ENCODE measurements around the gene ANGPTL8. TPM values are rescaled to one million over a fixed set of nuclear protein-coding genes. Genes with fewer than 3 reads are reported as not detected.

The ANGPTL8 gene
- total and polyA plus RNA-seq, 2 of the 13 experiments (the other 11 are each of a cell fraction or from before 2014, with no cell fraction given): 27.3 to 243 TPM

- TF ChIP-seq DPF2 (CRISPR knock-in tag; IDR thresholded peaks at IDR 0.05; ENCODE audit: borderline replicate concordance, low read depth) (peak; percentile 97), ZBTB37 (CRISPR knock-in tag; IDR thresholded peaks at IDR 0.05) (0 out of 2 replicates have a peak, but pooled peaks have one; percentile 38), THYN1 (CRISPR knock-in tag; IDR thresholded peaks at IDR 0.05; ENCODE audit: borderline replicate concordance, low read depth) (0 out of 2 replicates have a peak, but pooled peaks have one; percentile 25), ZFP41 (CRISPR knock-in tag; IDR thresholded peaks at IDR 0.05; ENCODE audit: borderline replicate concordance) (peak; percentile 94), THAP9 (CRISPR knock-in tag; IDR thresholded peaks at IDR 0.05; ENCODE audit: borderline replicate concordance) (peak; percentile 67; the same call in 1 of the 2 replicates), AHR (CRISPR knock-in tag; IDR thresholded peaks at IDR 0.05) (peak; percentile 55; the same call in 1 of the 2 replicates), ZNF441 (CRISPR knock-in tag; IDR thresholded peaks at IDR 0.05; ENCODE audit: borderline replicate concordance) (peak; percentile 89), ZBTB42 (CRISPR knock-in tag; IDR thresholded peaks at IDR 0.05) (no peak), UBTF (CRISPR knock-in tag; IDR thresholded peaks at IDR 0.05) (peak; percentile 82), ZFP36L1 (CRISPR knock-in tag; IDR thresholded peaks at IDR 0.05) (peak; percentile 98), KAT8 (CRISPR knock-in tag; IDR thresholded peaks at IDR 0.05) (peak; percentile 87), ZNF44 (CRISPR knock-in tag; IDR thresholded peaks at IDR 0.05) (peak; percentile 88; the same call in 1 of the 2 replicates), MYNN (CRISPR knock-in tag; IDR thresholded peaks at IDR 0.05; ENCODE audit: low read depth) (no peak), TAF15 (IDR thresholded peaks at IDR 0.05; ENCODE audit: low read depth, low read length, poor library complexity, severe bottlenecking) (no peak), ZNF563 (CRISPR knock-in tag; IDR thresholded peaks at IDR 0.05) (peak; percentile 93; the same call in 1 of the 2 replicates), ZNF615 (CRISPR knock-in tag; IDR thresholded peaks at IDR 0.05; ENCODE audit: borderline replicate concordance) (no peak), KLF13 (CRISPR knock-in tag; IDR thresholded peaks at IDR 0.05) (peak; percentile 72; the same call in 1 of the 2 replicates), MLLT10 (CRISPR knock-in tag; IDR thresholded peaks at IDR 0.05) (no peak), ERF (CRISPR knock-in tag; IDR thresholded peaks at IDR 0.05) (peak; percentile 99), PRPF4 (IDR thresholded peaks at IDR 0.05; ENCODE audit: low read depth, low read length, poor library complexity, severe bottlenecking) (no peak), GATAD1 (CRISPR knock-in tag; IDR thresholded peaks at IDR 0.05) (peak; percentile 72)
- TF ChIP-seq, protein P1, sequence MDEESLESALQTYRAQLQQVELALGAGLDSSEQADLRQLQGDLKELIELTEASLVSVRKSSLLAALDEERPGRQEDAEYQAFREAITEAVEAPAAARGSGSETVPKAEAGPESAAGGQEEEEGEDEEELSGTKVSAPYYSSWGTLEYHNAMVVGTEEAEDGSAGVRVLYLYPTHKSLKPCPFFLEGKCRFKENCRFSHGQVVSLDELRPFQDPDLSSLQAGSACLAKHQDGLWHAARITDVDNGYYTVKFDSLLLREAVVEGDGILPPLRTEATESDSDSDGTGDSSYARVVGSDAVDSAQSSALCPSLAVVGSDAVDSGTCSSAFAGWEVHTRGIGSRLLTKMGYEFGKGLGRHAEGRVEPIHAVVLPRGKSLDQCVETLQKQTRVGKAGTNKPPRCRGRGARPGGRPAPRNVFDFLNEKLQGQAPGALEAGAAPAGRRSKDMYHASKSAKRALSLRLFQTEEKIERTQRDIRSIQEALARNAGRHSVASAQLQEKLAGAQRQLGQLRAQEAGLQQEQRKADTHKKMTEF (CRISPR knock-in tag; IDR thresholded peaks at IDR 0.05): peak; percentile 95
Observed at GRCh38 chr19:11265785-11266236, 26.4 kb downstream of the ANGPTL8 start (continued).

Data from HepG2 (cell line).